NT2/D1 (cell line): ENCODE results near the gene SPN.
"Not testable (repeated sequence)": the region's sequence is repeated elsewhere in the genome, so short reads cannot be mapped to it uniquely, and the experiment has no call there.

ENCODE experiments used
- SUZ12 ChIP-seq: IDR thresholded peaks from 2 replicates; pipeline ENCODE4 v1.6.1; 2011; ENCODE audit not compliant: insufficient read length, insufficient read depth; ENCODE audit errors: extremely low read depth
- YY1 ChIP-seq: IDR thresholded peaks from 2 replicates; pipeline ENCODE4 v1.6.1; 2011; ENCODE audit not compliant: insufficient read length, insufficient read depth

DNA sequence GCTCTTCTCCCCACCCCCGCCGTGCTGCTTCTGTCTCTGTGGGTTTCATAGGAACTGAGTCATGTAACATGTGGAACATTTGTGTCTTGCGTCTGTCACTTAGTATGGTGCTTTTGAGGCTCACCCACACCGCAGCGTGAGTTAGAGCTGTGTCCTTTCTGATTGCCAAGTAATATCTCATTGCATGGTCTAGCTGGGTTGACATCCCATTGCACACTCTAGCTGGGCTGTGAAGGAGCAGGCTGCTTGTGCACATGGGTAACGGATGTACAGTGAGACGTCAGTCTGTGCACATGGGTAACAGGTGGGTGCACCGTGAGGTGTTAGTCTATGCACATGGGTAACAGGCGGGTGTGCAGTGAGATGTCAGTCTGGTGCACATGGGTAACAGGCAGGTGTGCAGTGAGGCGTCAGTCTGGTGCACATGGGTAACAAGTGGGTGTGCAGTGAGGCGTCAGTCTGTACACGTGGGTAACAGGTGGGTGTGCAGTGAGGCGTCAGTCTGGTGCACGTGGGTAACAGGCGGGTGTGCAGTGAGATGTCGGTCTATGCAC, 36.2 kb upstream of the SPN start:
- TF ChIP-seq YY1, SUZ12: not testable (repeated sequence)
